HT1080 (cell line): ENCODE data around the gene LIPC. TPM values are rescaled to one million over a fixed set of nuclear protein-coding genes. Genes with fewer than 3 reads are reported as not detected.

ENCODE experiments used
- DNase-seq: peaks from one replicate; pipeline ENCODE4 v3.0.0-alpha.2; 2015; ENCODE audit warnings: low read depth
- total RNA-seq: library from RNA; depleted of rRNA; stranded (reverse); fragments of >200 nt; shearing (Covaris generic); gene quantifications from 2 replicates; pipeline ENCODE4 v1.2.3, GENCODE V29; 2014

The LIPC gene
- total RNA-seq, 1 experiment from 2014 or later: 0.11 TPM

DNA sequence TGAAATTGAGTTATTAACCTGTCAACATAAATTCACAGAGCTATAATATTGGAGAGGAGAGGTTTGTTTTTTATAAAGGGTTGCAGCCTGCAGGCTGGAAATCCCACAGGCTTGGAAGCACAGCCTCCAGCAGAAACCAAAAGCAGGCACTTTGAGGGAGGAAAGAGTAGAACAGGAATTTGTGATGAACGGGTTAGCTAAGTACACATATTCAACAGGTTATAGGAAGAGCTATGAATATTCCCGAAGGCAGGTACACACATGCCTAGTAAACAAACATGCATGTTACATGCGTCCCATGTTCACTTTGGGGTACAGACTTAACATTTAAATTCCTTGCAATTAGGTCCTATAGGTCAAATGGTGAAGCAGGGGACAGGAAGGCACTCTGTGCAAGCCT, 25.9 kb upstream of the LIPC start:
- DNase-seq: no peak

DNA sequence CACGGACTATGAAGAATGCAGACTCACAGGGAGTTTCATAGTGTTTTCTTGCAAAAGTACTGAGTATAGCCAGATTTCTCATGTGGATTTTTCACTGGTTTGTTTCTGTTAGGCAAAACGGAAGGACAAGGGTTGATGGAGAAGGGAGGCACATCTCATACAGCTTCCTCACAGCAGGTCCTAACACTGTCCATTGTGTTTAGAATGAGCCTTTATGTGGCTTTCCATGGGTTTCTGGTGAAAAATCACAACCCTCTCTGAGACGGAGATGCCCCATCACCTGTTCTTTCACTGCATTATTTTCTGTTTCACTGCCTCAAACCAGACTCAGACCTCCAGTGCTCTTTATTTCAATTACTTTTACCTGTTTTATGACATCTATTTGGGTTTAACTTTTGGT, 25.0 kb upstream of the LIPC start:
- no peak for DNase-seq

DNA sequence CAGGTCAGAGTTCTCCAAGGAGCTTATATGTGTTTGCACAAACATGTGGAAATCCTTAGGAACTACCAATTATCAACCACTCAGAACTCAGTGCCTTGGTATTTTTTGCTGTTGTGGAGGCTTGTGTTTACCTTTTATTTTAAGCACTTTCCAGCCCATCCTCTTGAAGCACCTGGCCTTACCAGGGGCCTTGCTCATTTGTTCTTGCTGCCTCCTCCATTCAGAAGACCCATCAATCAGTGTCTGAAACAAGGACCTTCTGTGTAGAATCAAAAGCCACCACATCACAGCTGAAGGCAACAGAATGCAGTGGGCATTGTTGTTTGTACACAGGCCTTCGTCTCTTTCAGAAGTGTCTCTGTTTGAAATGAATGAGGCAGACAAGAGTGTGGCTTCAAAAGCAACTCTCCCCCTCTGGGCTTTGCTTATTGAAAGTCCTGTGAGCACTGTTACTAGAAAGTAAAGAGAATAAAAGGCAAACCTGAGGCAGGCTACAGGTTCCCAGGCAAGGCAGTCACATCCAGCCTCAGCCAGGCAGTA, 24.5 kb upstream of the LIPC start:
- no peak for DNase-seq

DNA sequence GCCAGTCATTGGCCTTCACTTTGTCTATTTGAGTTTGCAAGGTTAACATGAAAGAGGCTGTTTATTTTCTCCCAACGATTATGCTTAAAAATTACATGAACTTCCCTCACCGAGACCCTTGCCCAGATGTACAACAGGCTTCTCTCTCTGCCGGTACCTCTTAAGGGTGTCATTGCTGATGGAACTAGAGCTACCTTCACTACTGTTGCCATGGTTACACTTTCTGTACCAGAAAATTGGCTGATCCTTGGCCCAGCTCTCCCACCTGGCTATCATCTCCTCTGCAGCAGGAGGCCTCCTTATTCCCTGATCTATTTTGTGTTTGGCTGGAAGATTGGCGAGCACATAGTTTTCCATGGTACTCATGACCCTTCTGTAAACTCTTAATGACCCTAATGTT, 24.0 kb upstream of the LIPC start:
- DNase-seq: no peak

DNA sequence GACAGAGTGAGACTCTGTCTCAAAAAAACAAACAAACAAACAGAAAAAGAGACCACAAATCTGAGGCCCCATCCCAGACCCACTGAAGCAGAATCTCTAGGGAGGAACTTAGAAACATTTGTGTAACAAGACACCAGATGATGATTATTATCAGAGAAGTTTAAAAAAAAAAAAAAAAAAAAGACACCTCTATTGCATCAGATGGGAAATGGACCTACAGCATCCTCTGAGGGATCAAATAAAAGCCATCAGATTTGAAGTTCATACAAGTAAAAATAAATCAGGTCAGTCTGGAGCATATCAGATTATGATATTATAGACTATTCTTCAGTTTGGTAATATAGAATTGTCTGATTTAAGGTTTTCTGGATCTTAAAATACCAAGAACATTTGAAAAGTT, 21.9 kb upstream of the LIPC start:
- DNase-seq: no peak

DNA sequence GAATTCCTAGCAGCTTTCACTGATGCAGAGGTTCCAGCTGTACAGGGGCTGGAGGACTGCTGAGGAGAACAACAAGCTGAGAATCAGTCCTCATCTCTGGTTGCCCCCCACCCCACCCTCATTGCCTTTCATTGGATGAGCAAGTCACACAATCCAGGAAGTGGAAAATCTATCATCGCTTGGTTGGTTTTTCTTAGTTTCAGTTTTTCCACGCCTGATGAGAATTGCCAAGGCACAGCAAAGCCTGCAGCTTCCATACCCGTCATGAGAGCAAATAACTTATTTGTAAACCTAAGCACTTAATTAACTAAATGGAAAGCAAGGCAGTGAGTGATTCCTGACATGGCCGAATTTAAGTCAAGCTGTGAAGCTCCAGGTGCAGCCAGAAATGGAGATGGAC, 21.4 kb upstream of the LIPC start:
- no peak for DNase-seq

DNA sequence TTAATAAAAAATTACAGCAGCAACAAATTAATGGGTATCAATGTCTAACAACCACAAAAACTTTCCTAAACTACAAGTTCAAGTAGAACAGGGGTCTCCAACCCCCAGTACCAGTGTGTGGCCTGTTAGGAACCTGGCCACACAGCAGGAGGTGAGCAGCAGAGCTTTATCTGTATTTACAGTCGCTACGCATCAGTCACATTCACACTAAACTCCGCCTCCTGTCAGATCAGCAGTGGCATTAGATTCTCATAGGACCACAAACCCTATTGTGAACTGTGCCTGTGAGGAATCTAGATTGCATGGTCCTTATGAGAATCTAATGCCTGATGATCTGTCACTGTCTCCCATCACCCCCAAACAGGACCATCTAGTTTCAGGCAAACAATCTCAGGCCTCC, 18.5 kb upstream of the LIPC start:
- no peak for DNase-seq

DNA sequence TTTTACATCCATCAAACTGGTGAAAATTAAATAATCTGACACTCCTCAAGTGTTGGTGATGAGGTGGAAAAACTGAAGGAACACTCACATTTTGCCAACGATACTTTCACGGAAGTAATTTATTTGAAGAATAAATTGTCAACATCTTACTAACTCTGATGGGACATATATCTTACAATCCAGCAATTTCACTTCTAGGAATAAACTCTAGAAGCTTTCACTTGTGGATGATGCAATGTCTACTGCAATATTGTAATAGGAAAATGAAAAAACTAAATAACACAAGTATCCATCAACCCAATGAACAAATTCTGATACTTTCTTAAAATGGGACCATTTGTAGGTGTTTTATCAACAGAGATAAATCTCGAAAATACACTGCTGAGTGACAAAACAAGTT, 16.2 kb upstream of the LIPC start:
- DNase-seq: no peak

DNA sequence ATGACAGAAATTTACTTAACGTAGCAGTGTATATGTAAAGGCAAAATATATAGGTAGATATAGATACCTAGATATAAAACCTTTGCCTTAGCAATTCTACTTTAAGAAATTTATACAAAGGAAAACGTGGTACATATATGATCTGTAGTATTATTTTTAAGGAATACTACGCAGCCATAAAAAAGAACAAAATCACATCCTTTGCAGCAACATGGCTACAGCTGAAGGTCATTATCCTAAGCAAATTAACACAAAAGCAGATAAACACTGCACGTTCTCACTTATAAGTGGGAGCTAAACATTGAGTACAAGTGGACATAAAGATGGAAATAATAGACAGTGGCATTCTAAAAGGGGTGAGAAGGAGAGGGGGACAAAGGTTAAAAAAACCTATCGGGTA, 14.8 kb upstream of the LIPC start:
- no peak for DNase-seq

DNA sequence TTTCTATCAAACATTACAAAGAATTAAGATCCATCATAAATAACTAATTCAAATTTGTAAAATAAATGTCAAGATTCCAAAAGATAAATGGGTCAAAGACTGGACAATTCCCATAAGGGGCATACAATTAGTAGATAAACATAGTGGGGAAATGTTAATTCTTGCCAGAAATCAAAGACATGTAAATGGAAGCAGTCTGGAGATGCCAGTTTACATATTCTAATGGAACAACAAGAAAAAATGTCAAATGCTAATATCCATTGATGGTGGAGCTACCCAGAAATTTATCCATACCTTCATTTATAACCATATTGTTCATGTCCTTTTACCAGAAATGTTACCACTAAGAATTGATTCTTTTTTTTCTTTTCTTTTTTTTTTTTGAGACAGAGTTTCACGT, 13.7 kb upstream of the LIPC start:
- no peak for DNase-seq

DNA sequence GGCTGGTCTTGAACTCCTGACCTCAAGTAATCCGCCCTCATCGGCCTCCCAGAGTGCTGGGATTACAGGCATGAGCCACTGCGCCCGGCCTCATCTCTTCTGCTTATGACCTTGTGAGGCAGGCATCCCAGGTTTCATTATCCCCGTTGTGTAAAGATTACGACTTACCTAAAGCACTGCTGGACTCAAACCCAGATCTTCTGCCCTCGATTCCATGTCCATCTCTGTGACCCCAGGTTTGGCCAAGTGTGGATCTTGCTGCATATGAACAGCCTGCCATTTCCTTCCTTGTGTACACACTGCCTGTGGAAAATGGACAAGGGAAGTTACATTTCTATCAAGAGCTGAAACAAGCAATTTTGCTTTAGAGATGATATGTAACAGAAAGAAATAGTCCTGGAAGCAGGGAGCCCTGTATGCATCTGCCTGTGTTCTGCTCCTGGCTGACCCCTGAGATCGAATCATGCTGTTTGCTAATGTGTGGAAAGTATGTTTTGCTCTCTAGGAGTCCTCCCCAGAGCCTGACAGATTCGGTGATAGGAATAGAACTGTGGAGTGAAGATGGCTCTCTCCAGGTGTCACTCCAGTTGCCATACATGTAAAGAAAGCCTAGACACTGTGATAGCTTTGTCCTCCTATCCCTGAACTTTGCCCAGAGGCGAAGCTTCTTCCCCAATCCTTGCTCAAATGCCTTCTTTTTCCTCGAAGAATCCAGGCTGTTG, 11.8 kb upstream of the LIPC start:
- no peak for DNase-seq

DNA sequence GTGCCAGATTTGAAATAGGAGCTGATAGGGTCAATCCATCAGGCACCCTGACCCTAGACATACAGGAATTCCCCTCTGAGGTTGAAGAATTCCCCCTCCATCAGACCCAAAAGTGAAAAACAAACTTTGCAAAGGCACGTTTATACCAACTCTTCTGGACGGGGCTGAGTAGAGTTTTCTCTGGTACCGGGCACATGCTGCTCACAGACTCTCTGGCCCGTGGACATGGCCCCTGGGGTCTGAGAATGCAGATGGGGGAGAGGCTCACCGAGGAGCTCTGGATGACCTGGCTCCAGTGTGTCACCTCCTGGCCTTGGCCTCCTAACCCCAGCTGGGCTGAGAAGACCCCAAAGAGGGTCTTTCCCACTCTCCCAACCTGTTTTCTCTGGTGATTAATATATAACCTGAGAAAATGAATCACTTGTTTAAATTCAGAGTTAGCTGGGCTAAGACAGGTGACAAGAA, 11.2 kb upstream of the LIPC start:
- DNase-seq: no peak

DNA sequence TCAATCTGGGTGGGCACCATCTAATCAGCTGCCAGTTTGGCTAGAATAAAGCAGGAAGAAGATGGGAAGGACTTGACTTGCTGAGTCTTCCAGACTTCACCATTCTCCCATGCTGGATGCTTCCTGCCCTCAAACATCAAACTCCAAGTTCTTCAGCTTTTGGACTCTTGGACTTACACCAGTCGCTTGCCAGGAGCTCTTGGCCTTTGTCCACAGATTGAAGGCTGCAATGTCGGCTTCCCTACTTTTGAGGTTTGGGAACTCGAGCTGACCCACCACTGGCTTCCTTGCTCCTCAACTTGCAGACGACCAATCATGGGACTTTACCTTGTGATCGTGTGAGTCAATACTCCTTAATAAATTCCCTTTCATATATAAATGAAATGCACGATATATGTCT, 8.6 kb upstream of the LIPC start:
- no peak for DNase-seq

DNA sequence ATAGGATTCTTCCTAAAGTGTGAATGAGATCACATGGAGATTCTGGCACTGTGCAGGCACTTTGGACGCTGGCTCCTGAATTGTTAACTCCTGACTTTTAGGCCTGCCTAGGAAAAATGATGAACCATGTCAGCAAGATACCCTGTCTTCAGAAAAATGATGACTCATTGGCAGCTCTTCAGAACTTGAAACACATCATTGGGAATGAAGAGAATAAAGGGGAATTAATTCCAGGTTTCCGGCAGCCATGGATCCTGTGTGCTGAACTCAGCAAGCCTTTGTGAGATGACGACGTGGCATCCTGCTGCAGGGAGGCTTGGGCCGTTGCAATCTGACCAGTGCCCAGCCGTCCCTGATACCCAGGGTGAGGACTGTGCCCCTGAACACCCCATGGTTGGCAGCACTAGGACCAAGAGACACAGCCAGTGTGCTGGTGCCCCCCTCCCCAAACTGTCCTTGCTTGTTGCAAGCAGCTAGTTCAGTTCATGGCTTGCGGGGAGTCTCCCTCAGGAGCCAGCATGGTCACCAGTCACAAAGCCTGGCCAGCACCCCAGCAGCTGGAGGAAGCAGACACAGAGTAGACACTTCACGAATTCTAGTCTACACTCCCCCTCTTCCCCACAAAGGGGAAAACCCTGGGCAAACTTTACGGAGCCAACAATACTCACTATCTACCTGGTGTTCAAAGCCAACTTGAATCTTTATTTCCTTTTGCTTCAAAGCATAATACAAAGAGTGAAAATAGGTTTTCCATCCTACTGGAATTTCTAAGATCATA, 7.8 kb upstream of the LIPC start:
- DNase-seq: no peak

DNA sequence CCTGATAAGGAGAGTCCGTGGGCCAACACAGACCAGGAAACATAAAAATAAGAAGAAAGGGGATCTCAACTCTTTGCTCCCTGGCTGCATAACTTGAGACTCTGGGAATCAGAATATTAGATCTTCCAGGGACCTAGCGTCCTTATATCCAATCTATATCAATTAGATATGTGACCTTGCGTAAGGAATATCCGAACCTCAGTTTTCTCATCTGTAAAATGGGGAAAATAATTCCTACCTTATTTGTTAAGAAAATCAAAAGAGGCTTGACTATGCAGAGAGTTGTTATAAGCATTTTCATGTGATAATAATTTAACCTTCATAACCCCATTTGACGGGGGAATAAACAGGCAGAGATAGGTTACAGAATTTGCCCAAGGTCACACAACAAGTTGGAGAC, 7.1 kb upstream of the LIPC start:
- DNase-seq: no peak

DNA sequence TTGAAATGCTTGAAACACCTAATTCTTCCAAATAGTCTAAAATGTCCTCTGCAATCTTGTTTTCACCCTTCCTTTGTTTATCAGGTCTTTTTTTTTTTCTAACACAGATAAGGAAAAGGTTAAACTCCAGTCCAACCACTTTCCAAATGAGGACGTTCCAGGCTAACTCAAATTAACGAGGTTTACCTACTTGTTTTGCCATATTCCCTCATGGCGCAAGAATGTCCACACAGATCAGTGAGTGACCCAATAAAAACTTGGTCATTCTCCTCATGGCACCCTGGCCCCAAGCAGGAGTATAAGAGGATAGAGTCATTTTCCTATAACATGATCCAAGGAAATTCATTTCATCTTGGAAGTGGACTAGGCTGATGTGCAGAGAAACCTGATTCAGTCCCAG, 6.6 kb upstream of the LIPC start:
- DNase-seq: no peak

DNA sequence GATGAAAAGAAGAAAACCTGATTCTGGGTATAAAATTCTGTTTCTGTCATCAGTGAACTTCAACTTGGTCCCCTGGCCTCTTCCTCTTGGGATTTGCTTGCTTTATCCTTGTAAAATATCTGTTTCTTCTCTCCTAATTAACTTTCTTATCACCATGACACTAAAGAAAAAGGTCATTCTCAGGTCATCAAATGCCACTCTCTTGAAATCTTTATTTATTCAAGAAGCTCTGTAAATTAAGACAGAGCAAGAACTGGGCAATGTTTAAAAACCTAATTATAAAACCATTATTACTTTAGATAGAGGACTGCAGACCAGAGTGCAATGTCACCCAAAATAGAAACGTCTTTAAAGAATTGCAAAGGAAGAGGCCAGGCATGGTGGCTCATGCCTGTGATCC, 6.0 kb upstream of the LIPC start:
- no peak for DNase-seq

DNA sequence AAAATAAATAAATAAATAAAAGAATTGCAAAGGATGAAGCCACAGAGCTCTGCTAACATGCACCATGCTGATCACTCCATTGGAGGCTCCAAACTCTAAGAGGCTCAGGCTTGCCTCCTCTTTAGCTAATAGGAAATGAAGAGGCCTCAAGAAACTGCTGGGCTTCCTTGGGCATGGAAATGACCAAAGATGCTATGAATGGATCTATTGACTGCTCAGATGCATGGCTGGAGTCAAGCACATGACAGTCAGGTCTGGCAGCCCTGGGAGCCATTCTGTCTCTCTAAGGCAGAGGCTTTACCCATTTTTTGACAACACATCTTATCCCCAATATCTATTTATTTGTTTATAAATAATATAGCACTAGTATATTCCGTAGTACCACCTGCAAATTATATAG, 5.3 kb upstream of the LIPC start:
- no peak for DNase-seq

DNA sequence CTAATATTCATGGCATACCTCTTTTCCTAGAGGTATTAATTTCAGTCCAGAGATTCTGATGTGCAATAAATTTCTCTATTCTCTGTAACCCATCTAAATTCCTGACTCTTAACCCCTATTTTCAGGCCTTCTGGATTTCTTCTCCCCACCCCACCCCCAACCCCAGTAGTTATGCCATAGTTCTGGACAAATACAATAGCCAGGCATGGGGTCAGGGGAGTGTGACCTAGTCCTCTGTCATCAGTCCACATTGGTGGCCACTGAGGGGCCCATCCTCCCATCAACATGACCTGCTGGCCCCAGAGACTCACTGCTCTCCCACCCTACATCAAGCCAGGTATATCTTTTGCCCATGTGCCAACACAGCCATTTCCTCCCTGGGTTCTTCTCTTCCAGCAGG, 3.8 kb upstream of the LIPC start:
- DNase-seq: no peak

DNA sequence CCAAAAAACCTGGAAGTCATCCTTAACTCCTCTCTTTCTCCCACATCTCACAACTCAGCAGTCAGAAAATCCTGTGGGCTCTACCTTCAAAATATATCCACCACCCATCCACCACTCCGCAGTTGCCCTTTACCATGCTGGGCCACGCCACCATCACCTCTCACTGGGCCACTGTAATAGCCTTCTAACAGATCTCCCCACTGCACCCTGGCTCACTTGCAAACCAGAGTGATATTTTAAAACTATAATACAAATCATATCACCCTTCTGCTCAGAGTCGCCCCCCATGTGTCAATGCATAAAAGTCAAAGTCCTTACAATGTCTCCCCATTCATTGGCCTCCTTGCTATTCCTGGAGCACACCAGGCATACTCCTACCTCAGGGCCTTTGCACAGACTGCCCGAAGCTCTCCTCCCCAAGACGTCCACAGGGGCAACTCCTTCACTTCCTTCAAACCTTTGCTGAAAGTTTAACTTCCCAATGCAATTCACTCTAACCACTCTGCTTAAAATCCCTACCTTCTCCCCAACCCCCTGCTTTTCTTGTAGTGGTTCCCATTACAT, 1.5 kb upstream of the LIPC start:
- DNase-seq: no peak

DNA sequence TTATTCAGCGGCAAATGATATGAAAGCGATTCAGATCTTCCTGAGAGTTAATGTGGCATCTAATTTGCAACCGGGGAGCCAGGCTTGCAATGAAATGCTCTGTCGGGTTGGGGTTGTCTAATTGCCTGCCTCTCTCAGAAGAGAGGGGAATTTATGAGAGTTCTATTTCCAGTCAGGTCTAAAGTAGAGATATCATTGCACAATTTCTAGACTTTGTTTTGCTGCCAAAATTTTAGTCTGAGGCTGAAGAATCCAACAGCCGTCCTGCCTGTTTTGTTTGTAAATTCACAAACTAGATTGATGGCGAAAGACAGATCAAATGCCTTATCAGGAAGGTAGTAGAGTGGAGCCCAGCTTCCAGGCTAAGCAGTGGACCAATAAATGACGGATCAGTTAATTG, 610 bp downstream of the LIPC start:
- no peak for DNase-seq

DNA sequence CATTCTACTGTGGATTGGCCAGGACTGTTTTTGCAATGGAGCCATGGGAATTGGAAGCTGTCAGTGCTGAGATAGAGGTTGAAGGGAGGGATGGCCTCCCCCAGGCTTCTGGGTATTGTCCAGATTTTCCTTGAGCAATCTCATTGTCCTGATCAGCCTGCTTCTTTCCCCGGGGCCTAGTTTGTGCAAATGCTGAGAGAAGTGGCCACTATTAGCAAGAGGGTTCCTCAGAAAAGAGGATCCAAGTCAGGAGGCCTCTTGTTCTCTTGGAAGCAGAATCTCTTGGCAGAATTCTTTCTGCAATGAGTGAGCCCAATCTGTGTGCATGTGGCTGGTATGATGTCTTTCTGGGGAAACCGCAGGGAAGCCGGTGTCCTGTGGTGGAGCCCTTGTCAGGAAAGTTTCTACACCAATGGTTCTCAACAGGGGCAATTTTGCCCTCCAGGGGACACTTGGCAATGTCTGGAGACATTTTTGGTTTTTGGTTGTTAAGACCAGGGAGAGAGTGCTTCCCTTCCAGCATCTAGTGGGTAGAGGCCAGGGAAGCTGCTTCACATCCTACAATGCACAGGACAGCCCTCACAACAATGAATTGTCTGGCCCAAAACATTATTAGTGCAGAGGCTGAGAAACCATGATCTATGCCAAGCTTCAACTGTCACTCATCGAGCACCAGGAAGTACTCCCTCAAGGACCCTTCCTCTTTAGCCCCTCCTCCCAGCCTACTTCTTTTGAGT, 2.0 kb downstream of the LIPC start:
- no peak for DNase-seq
